ENCODE measurements around the gene ZDHHC14.

DNA sequence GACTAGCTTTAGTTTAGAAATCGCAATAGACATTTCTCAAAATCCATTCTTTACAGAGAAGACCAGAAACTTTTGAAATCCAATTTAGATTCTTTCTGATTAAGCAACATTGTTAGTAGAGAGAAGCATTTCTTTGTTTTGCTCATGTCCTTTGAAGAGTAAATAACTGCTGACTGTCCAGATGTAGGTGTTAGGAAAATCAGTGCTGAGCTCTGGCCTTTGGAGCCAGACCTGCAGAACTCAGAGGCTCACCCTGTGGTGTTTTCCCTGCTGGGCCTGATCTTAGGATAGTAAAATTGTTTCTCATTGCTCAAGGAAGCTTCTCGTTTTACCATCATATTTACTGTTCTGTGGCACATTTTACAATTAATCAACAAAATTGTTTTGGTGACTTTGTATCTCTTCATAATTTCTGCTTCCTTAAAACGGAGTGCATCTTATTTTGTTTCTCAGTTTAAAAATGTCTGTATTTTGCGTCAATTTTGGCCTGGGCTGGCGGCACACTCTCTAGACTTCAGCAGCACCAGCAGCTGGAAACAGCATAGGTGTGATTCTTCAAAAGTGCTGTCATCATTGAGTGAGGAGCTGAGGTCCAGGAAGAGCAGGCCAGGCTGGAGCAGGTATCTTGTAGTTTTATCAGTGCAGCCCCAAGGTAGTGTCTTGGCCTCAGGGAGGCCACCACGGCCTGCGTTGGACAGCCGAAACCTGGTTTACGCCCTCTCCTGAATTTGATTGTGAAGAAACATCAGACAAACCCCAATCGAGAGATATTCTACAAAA is 8.3 kb upstream of the ZDHHC14 start:
- TF ChIP-seq CEBPB (IDR thresholded peaks at IDR 0.05) (no peak), ZBTB7A (IDR thresholded peaks at IDR 0.05; ENCODE audit: low read depth) (no peak)
